Activated CD8-positive, alpha-beta T cell treated with anti-CD3 and anti-CD28 coated beads for 36 hours (primary cell): Measurements from ENCODE around the gene RPS6KA5. TPM values are rescaled to one million over a fixed set of nuclear protein-coding genes. Genes with fewer than 3 reads are reported as not detected.
"Not testable (repeated sequence)": the region's sequence is repeated elsewhere in the genome, so short reads cannot be mapped to it uniquely, and the experiment has no call there.

ENCODE experiments used
- ATAC-seq: fragments of 200-7000 bp; cut with Tn5 transposase; one replicate; pipeline ENCODE4 v1.10.0; 2021; ENCODE audit warnings: mild to moderate bottlenecking, moderate library complexity
- CTCF ChIA-PET: fragments of 350-600 bp; sonication (Branson Sonifier 250); formaldehyde crosslinking; loops from one replicate; lab custom pipeline; 2021; ENCODE audit warnings: antibody characterized with exemption; lab: Charles Lee
- POLR2A ChIA-PET: fragments of 350-600 bp; sonication (Branson Sonifier 250); formaldehyde crosslinking; loops from one replicate; lab custom pipeline; 2021; ENCODE audit warnings: antibody characterized with exemption; lab: Charles Lee
- DNase-seq: peaks from one replicate; pipeline ENCODE4 v3.0.0-alpha.2; 2020
- H3K27ac Mint-ChIP-seq: one replicate; pipeline ENCODE4 v1.8.0; 2021; ENCODE audit warnings: mild to moderate bottlenecking, mixed read lengths
- H3K27me3 Mint-ChIP-seq: one replicate; pipeline ENCODE4 v1.8.0; 2021; ENCODE audit warnings: mixed read lengths
- H3K36me3 Mint-ChIP-seq: one replicate; pipeline ENCODE4 v1.8.0; 2021; ENCODE audit warnings: low read depth, mixed read lengths
- H3K4me1 Mint-ChIP-seq: one replicate; pipeline ENCODE4 v1.8.0; 2021; ENCODE audit warnings: low read depth, mixed read lengths
- H3K4me3 Mint-ChIP-seq: one replicate; pipeline ENCODE4 v1.8.0; 2021; ENCODE audit warnings: mild to moderate bottlenecking, moderate library complexity, mixed read lengths
- H3K9me3 Mint-ChIP-seq: one replicate; pipeline ENCODE4 v1.8.0; 2021; ENCODE audit warnings: mixed read lengths
- intact Hi-C: fragments of 100-400 bp; cut with micrococcal nuclease; formaldehyde crosslinking; loops from one replicate; pipeline ENCODE4 v1.10.0; 2022
- total RNA-seq, 2 experiments: library from RNA; stranded (reverse); gene quantifications; one replicate each; pipeline ENCODE4 v1.2.3, GENCODE V29; 2021
- TF ChIP-seq, protein P1 (sequence below): fragments of 200-600 bp; IDR thresholded peaks from one replicate; pipeline ENCODE4 v1.8.0; 2022; ENCODE audit warnings: antibody characterized with exemption, mild to moderate bottlenecking

Gene RPS6KA5
- total RNA-seq, 2 experiments from 2014 or later: 12.8 to 12.9 TPM

DNA sequence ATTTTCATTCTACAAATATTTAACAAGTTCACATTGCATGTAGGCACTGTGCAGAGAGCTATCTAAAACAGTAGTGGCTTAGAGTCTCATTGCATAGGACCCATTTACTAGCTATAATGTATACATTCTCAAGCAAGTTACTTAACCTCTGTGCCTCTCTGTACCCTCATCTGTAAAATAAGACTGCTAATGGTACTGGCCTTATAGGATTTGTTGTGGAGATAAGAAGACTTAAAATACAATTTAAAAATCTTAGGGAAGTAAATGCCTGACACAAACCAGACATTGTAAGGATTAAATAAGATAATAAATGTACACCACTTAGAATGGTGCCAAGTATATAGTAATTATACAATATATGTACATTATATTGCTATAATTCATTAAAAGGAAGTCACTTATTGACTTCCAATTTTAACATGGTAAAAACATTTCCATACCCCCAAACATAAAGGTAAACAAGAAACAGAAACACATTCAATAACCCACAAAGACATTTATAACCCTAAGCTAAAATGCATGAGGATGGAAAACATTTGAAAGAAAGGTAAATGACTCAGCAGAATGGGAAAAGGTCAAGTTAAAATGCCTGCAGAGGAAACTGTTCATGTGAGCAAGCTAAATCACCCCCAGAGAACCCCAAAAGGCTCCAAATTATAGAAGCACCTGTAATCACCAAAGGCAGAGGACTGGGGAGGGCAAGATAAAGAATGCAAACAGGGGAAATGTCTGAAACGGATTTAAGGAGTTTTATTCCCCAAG lies 30.8 kb downstream of the RPS6KA5 start:
- CTCF ChIA-PET: interaction anchor here (0.6 to 3.4 kb wide), 3 partner anchors 12 to 86 kb away, joined by 3 to 11 read pairs (median 3); no protein-coding TSS in a partner anchor
- DNase-seq: no peak
- peaks cover 2% of the 10 kb centered on the region for H3K9me3 Mint-ChIP-seq
- H3K4me1 Mint-ChIP-seq: peaks cover 51% of the 10 kb centered on the region
- H3K27me3 Mint-ChIP-seq: no peaks in the 10 kb centered on the region
- intact Hi-C loops: no loop called here
- H3K36me3 Mint-ChIP-seq: peaks cover 15% of the 10 kb centered on the region
- no peak overlapping the region for H3K4me3 Mint-ChIP-seq
- TF ChIP-seq, protein P1, sequence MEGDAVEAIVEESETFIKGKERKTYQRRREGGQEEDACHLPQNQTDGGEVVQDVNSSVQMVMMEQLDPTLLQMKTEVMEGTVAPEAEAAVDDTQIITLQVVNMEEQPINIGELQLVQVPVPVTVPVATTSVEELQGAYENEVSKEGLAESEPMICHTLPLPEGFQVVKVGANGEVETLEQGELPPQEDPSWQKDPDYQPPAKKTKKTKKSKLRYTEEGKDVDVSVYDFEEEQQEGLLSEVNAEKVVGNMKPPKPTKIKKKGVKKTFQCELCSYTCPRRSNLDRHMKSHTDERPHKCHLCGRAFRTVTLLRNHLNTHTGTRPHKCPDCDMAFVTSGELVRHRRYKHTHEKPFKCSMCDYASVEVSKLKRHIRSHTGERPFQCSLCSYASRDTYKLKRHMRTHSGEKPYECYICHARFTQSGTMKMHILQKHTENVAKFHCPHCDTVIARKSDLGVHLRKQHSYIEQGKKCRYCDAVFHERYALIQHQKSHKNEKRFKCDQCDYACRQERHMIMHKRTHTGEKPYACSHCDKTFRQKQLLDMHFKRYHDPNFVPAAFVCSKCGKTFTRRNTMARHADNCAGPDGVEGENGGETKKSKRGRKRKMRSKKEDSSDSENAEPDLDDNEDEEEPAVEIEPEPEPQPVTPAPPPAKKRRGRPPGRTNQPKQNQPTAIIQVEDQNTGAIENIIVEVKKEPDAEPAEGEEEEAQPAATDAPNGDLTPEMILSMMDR: no peak
- POLR2A ChIA-PET: interaction anchor here (1.2 to 1.8 kb wide), 2 partner anchors 29 to 85 kb away, joined by 4 to 6 read pairs; partner anchors contain the start of gene DGLUCY
- ATAC-seq: peak; percentile 74
- peak overlapping the region; percentile 7 for H3K27ac Mint-ChIP-seq

- Mint-ChIP-seq H3K36me3 (peaks cover 12% of the 10 kb centered on the region), H3K9me3 (peaks cover 2% of the 10 kb centered on the region), H3K27ac (no peak overlapping the region), H3K4me1 (peaks cover 64% of the 10 kb centered on the region), H3K27me3 (no peaks in the 10 kb centered on the region), H3K4me3 (no peak overlapping the region)
- ChIA-PET CTCF (interaction anchor here (1.1 kb wide), 1 partner anchor 66 kb away, joined by 3 read pairs; no protein-coding TSS in a partner anchor), POLR2A (interaction anchor here (1.2 to 1.4 kb wide), 3 partner anchors 34 to 86 kb away, joined by 3 to 4 read pairs (median 3); partner anchors contain the start of gene DGLUCY)
- DNase-seq (no peak), ATAC-seq (no peak)
- intact Hi-C loops: no loop called here
- TF ChIP-seq, protein P1: no peak
These were observed 32.9 kb downstream of the RPS6KA5 start for GRCh38 chr14:91027561-91027960.

DNA sequence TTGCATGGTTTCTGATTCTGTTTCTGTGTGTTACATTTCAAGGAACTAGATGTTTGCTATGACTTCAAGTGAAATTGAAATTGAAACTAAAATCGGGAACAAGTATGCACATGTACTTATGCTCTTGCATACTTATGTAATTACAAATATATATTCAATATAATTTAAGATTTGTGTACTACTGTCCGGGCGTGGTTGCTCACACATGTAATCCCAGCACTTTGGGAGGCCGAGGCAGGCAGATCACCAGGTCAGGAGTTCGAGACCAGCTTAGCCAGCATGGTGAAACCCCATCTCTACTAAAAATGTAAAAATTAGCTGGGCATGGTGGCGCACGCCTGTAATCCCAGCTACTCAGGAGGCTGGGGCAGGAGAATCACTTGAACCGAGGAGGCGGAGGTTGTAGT lies 37.8 kb downstream of the RPS6KA5 start:
- peak; percentile 18 for DNase-seq
- CTCF ChIA-PET: interaction anchor here (1.0 to 1.9 kb wide), 3 partner anchors 11 to 120 kb away, joined by 3 to 5 read pairs (median 4); no protein-coding TSS in a partner anchor
- POLR2A ChIA-PET: interaction anchor here (0.5 to 1.1 kb wide), 4 partner anchors 14 to 205 kb away, joined by 3 to 4 read pairs (median 4); no protein-coding TSS in a partner anchor
- not testable (repeated sequence) for H3K27me3 Mint-ChIP-seq, H3K9me3 Mint-ChIP-seq
- peak overlapping the region; percentile 66 for H3K4me3 Mint-ChIP-seq
- peak; percentile 84 for ATAC-seq
- H3K4me1 Mint-ChIP-seq: peaks cover 59% of the 10 kb centered on the region
- peaks cover 11% of the 10 kb centered on the region for H3K36me3 Mint-ChIP-seq
- intact Hi-C loops: loop anchor here (5.0 kb wide), 2 partner anchors 40 to 50 kb away; partner anchors contain the start of gene RPS6KA5
- peak overlapping the region; percentile 88 for H3K27ac Mint-ChIP-seq

DNA sequence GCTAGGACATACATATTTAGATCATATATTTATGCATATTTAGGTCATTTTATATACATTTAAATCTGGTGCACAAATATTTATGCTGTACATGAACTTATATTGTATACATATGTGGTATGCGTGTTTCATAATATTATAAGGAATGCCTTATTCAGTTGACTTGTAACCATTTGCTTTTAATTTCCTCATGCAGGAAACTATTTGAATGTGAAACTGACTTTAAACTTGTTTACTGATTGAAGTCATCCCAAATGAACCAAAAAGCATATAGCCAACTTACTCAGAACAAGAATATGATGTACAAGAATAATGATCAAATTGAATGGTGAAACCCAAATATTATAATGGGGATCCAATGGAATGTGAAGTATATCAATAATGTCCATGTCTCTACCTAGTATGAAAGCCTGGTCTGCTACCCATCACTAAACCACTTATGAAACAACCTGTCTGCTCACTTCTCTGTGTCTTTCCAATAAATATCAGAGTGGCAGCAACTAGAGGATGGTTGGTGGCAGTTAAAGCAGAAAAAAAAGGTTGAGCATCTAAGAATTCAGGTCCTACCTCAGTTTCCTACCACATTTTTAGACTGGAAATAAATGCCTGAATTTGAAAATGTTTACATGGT lies 38.3 kb downstream of the RPS6KA5 start:
- H3K4me1 Mint-ChIP-seq: peaks cover 54% of the 10 kb centered on the region
- peak overlapping the region; percentile 86 for H3K27ac Mint-ChIP-seq
- TF ChIP-seq, protein P1: no peak
- no peaks in the 10 kb centered on the region for H3K27me3 Mint-ChIP-seq
- ChIA-PET POLR2A (no interaction called here), CTCF (interaction anchor here (1.9 kb wide), 1 partner anchor 10 kb away, joined by 5 read pairs; no protein-coding TSS in a partner anchor)
- intact Hi-C loops: loop anchor here (5.0 kb wide), 2 partner anchors 40 to 50 kb away; partner anchors contain the start of gene RPS6KA5
- ATAC-seq: peak; percentile 68
- H3K9me3 Mint-ChIP-seq: peaks cover 2% of the 10 kb centered on the region
- no peak for DNase-seq
- peaks cover 9% of the 10 kb centered on the region for H3K36me3 Mint-ChIP-seq
- H3K4me3 Mint-ChIP-seq: peak overlapping the region; percentile 66

DNA sequence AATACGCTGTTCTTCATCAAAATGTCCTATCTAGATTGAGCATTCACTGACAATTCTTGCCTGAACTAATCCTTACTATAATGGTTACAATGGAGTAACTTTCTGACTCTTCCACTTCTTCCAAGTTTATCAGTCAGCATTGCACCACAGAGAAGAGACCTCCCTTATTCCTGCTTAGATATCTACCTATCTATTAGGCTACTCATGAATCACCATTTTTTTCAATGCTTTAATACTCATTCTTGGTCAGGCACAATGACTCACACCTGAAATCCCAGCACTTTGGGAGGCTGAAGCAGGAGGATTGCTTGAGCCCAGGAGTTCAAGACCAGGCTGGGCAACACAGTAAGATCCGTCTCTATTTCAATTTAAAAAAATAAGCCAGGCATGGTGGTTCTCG lies 39.3 kb downstream of the RPS6KA5 start:
- peaks cover 48% of the 10 kb centered on the region for H3K4me1 Mint-ChIP-seq
- ChIA-PET CTCF (interaction anchor here (1.9 kb wide), 1 partner anchor 9 kb away, joined by 5 read pairs; no protein-coding TSS in a partner anchor), POLR2A (no interaction called here)
- H3K36me3 Mint-ChIP-seq: peaks cover 8% of the 10 kb centered on the region
- DNase-seq (no peak), ATAC-seq (no peak)
- peak overlapping the region; percentile 27 for H3K27ac Mint-ChIP-seq
- TF ChIP-seq, protein P1: no peak
- no peak overlapping the region for H3K4me3 Mint-ChIP-seq
- H3K9me3 Mint-ChIP-seq: peaks cover 2% of the 10 kb centered on the region
- intact Hi-C loops: loop anchor here (5.0 kb wide), 2 partner anchors 41 to 49 kb away; partner anchors contain the start of gene RPS6KA5
- H3K27me3 Mint-ChIP-seq: no peaks in the 10 kb centered on the region
